GM23338 (cell line): Measurements from ENCODE around the gene TOX2. TPM values are rescaled to one million over a fixed set of nuclear protein-coding genes. Genes with fewer than 3 reads are reported as not detected.

Experiments used
- ATAC-seq: fragments of 200-7000 bp; cut with Tn5 transposase; 3 replicates; pipeline ENCODE4 v1.9.1; 2020
- DNase-seq: peaks from one replicate; pipeline ENCODE4 v3.0.0-alpha.2; 2015; ENCODE audit warnings: low spot score
- H2AFZ ChIP-seq: fragments of 200-600 bp; sonication (generic); 2 replicates; pipeline ENCODE4 v1.8.0; 2016; ENCODE audit warnings: antibody characterized with exemption, mild to moderate bottlenecking, moderate library complexity
- H3F3A ChIP-seq: fragments of 200-600 bp; sonication (generic); replicated peaks from 2 replicates; pipeline ENCODE4 v1.8.0; 2017; ENCODE audit warnings: antibody characterized with exemption, mixed run types, low read depth
- H3K27ac ChIP-seq: fragments of 200-600 bp; sonication (generic); 2 replicates; pipeline ENCODE4 v1.6.1; 2016; ENCODE audit warnings: low read depth
- H3K27me3 ChIP-seq: fragments of 200-600 bp; sonication (generic); 2 replicates; pipeline ENCODE4 v1.8.0; 2016; ENCODE audit warnings: mild to moderate bottlenecking, mixed run types, moderate library complexity; ENCODE audit not compliant: insufficient read depth
- H3K36me3 ChIP-seq: fragments of 200-600 bp; sonication (generic); 2 replicates; pipeline ENCODE4 v1.8.0; 2016; ENCODE audit warnings: mild to moderate bottlenecking; ENCODE audit not compliant: insufficient read depth
- H3K4me1 ChIP-seq: fragments of 200-600 bp; sonication (generic); 2 replicates; pipeline ENCODE4 v1.8.0; 2016; ENCODE audit warnings: mild to moderate bottlenecking, moderate library complexity; ENCODE audit not compliant: insufficient read depth
- H3K4me2 ChIP-seq: fragments of 200-600 bp; sonication (generic); 2 replicates; pipeline ENCODE4 v1.7.1; 2017; ENCODE audit warnings: mixed run types
- H3K4me3 ChIP-seq: fragments of 200-600 bp; sonication (generic); 2 replicates; pipeline ENCODE4 v1.6.1; 2016; ENCODE audit warnings: mixed run types
- H3K79me2 ChIP-seq: fragments of 200-600 bp; sonication (generic); replicated peaks from 2 replicates; pipeline ENCODE4 v1.8.0; 2017; ENCODE audit warnings: mild to moderate bottlenecking; ENCODE audit not compliant: insufficient read depth
- H3K9me2 ChIP-seq: fragments of 200-600 bp; sonication (generic); 2 replicates; pipeline ENCODE4 v1.8.0; 2017; ENCODE audit not compliant: insufficient read depth
- H4K20me1 ChIP-seq: fragments of 200-600 bp; sonication (generic); replicated peaks from 2 replicates; pipeline ENCODE4 v1.8.0; 2017; ENCODE audit warnings: mild to moderate bottlenecking; ENCODE audit not compliant: insufficient read depth
- H3K27ac Mint-ChIP-seq: 2 replicates; pipeline ENCODE4 v1.8.0; 2020; ENCODE audit warnings: inconsistent platforms, mild to moderate bottlenecking, moderate library complexity, mixed read lengths
- H3K27me3 Mint-ChIP-seq: 3 replicates; pipeline ENCODE4 v1.8.0; 2022; ENCODE audit warnings: low read depth, mild to moderate bottlenecking, moderate library complexity, mixed read lengths, inconsistent platforms; ENCODE audit not compliant: insufficient read depth, poor library complexity
- H3K36me3 Mint-ChIP-seq: 3 replicates; pipeline ENCODE4 v1.8.0; 2021; ENCODE audit warnings: low read depth, mild to moderate bottlenecking, inconsistent platforms, moderate library complexity, mixed read lengths
- H3K4me1 Mint-ChIP-seq: 3 replicates; pipeline ENCODE4 v1.8.0; 2020; ENCODE audit warnings: mild to moderate bottlenecking, inconsistent platforms, mixed read lengths
- H3K4me3 Mint-ChIP-seq: 3 replicates; pipeline ENCODE4 v1.8.0; 2021; ENCODE audit warnings: moderate library complexity, mild to moderate bottlenecking, inconsistent platforms, mixed read lengths
- H3K9me3 Mint-ChIP-seq: 3 replicates; pipeline ENCODE4 v1.8.0; 2020; ENCODE audit warnings: moderate library complexity, mild to moderate bottlenecking, inconsistent platforms, mixed read lengths
- CREB1 ChIP-seq: fragments of 250-450 bp; sonication (Bioruptor Pico); IDR thresholded peaks from 2 replicates; pipeline ENCODE4 v1.5.0; 2020; ENCODE audit warnings: low read depth, mild to moderate bottlenecking, moderate library complexity
- EZH2 ChIP-seq: fragments of 200-600 bp; sonication (generic); IDR thresholded peaks from one replicate; pipeline ENCODE4 v1.8.0; 2017; ENCODE audit warnings: antibody characterized with exemption, mild to moderate bottlenecking, low read depth; ENCODE audit not compliant: unreplicated experiment
- ZNF331 ChIP-seq: fragments of 250-450 bp; sonication (Bioruptor Pico); IDR thresholded peaks from 2 replicates; pipeline ENCODE4 v1.5.0; 2020; ENCODE audit warnings: low read depth, mild to moderate bottlenecking, moderate library complexity
- ZNF462 ChIP-seq: fragments of 250-450 bp; sonication (Bioruptor Pico); IDR thresholded peaks from 2 replicates; pipeline ENCODE4 v1.5.0; 2020; ENCODE audit warnings: mild to moderate bottlenecking, moderate library complexity
- polyA plus RNA-seq: library from polyadenylated mRNA; unstranded; fragments of >200 nt; fragmentation: Nextera tagmentation; extraction: Ambion mirVana; gene quantifications from 2 replicates; pipeline ENCODE4 v1.2.1, GENCODE V29; 2016
- total RNA-seq: library from RNA; depleted of rRNA; stranded (reverse); fragments of >200 nt; shearing (Covaris generic); gene quantifications from 2 replicates; pipeline ENCODE4 v1.2.3, GENCODE V29; 2014
- TF ChIP-seq, protein P1 (sequence below): IDR thresholded peaks from one replicate; pipeline ENCODE4 v1.6.1; 2018; ENCODE audit warnings: antibody characterized with exemption; ENCODE audit not compliant: unreplicated experiment

TOX2 gene
- total and polyA plus RNA-seq, 2 experiments from 2014 or later, result 1.4 to 1.5 TPM

DNA sequence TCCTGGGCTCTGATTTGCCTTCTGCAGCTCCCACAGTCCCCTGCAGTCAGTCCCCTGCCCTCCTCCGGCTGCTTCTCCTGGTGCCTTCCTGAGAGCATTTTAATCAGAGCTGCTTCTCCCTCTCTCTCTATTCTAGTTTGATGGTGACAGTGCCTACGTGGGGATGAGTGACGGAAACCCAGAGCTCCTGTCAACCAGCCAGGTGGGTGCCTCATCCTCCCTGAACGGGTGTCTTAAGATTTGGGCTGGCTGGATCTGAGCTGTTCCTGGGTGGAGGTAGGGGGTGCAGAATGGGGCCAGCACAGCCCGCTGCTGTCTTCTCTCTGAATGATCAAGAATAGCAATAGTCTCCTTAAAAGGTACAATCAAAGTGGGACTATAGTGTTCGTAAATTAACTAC is 58.6 kb downstream of the TOX2 start (continued):
- no peak for TF ChIP-seq ZNF462 (CRISPR knock-in tag)
- TF ChIP-seq, protein P1, sequence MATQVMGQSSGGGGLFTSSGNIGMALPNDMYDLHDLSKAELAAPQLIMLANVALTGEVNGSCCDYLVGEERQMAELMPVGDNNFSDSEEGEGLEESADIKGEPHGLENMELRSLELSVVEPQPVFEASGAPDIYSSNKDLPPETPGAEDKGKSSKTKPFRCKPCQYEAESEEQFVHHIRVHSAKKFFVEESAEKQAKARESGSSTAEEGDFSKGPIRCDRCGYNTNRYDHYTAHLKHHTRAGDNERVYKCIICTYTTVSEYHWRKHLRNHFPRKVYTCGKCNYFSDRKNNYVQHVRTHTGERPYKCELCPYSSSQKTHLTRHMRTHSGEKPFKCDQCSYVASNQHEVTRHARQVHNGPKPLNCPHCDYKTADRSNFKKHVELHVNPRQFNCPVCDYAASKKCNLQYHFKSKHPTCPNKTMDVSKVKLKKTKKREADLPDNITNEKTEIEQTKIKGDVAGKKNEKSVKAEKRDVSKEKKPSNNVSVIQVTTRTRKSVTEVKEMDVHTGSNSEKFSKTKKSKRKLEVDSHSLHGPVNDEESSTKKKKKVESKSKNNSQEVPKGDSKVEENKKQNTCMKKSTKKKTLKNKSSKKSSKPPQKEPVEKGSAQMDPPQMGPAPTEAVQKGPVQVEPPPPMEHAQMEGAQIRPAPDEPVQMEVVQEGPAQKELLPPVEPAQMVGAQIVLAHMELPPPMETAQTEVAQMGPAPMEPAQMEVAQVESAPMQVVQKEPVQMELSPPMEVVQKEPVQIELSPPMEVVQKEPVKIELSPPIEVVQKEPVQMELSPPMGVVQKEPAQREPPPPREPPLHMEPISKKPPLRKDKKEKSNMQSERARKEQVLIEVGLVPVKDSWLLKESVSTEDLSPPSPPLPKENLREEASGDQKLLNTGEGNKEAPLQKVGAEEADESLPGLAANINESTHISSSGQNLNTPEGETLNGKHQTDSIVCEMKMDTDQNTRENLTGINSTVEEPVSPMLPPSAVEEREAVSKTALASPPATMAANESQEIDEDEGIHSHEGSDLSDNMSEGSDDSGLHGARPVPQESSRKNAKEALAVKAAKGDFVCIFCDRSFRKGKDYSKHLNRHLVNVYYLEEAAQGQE, result no peak

DNA sequence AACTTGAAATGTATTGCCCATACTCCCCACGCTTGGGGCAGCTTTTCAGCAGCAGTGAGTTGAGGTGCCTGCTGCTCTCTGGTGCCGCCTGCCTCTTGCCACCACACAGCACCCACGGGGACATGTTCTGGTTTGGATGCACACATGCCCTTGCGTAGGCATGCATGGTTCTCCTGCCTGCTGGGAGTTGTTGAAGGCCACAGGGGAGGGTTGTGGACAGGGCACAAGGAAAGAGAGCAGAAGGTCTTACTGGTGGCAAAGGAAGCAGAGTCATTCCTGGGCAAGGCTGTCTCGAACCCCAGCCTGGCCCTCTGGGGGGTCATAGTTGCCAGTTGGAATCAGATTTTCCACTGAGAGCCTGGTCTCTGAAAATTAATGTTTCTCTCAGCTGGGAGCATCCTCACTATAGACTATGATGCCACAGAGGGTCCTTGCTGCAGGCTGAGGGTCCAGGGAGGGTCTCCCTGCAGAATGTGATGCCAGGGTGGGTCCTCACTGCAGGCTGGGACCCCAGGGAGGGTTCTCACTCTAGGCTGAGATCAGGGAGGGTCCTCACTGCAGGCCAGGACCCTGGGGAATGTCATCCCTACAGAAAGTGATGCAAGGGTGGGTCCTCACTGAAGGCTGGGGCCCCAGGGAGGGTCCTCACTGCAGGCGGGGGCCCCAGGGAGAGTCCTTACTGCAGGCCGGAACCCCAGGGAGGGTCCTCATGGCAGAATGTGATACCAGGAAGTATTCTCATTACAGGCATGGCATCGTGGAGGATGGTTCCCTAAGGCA is 59.2 kb downstream of the TOX2 start:
- H3K4me2 ChIP-seq, result no peak overlapping the region
- H3K27me3 Mint-ChIP-seq, result peaks cover 2% of the 10 kb centered on the region
- DNase-seq (no peak), ATAC-seq (no peak)
- H3K27ac Mint-ChIP-seq, result no peak overlapping the region; the same call in 1 of the 2 replicates
- H3K36me3 ChIP-seq, result no peaks in the 10 kb centered on the region
- H3K4me3 Mint-ChIP-seq, result no peak overlapping the region
- no peak overlapping the region for H3K27ac ChIP-seq
- H3K4me1 ChIP-seq, result peaks cover 2% of the 10 kb centered on the region
- no peaks in the 10 kb centered on the region for H3K9me3 Mint-ChIP-seq
- peaks cover 4% of the 10 kb centered on the region for H3K4me1 Mint-ChIP-seq
- H3K79me2 ChIP-seq, result no peaks in the 10 kb centered on the region
- no peaks in the 10 kb centered on the region for H3K27me3 ChIP-seq
- no peak overlapping the region for H2AFZ ChIP-seq
- H3F3A ChIP-seq, result no peaks in the 10 kb centered on the region
- H3K36me3 Mint-ChIP-seq, result no peaks in the 10 kb centered on the region
- H4K20me1 ChIP-seq, result no peaks in the 10 kb centered on the region
- 0 out of 2 replicates have a peak, but pooled peaks cover 2% of the 10 kb centered on the region for H3K9me2 ChIP-seq
- no peak overlapping the region for H3K4me3 ChIP-seq
- TF ChIP-seq EZH2 (no peak), ZNF331 (CRISPR knock-in tag) (no peak), CREB1 (CRISPR knock-in tag) (no peak)
- TF ChIP-seq, protein P1, result no peak
